GM23248 (cell line): ENCODE results near the gene ZNF74.

Experiments used
- EZH2 ChIP-seq: fragments of 200-600 bp; sonication (generic); IDR thresholded peaks from 2 replicates; pipeline ENCODE4 v1.6.1; 2018; ENCODE audit warnings: antibody characterized with exemption, mild to moderate bottlenecking; ENCODE audit not compliant: insufficient read depth, poor library complexity, severe bottlenecking
- EZH2phosphoT487 ChIP-seq: fragments of 200-600 bp; sonication (generic); IDR thresholded peaks from 2 replicates; pipeline ENCODE4 v1.6.1; 2018; ENCODE audit warnings: antibody characterized with exemption, moderate library complexity, mild to moderate bottlenecking, low read depth; ENCODE audit not compliant: insufficient read depth

DNA sequence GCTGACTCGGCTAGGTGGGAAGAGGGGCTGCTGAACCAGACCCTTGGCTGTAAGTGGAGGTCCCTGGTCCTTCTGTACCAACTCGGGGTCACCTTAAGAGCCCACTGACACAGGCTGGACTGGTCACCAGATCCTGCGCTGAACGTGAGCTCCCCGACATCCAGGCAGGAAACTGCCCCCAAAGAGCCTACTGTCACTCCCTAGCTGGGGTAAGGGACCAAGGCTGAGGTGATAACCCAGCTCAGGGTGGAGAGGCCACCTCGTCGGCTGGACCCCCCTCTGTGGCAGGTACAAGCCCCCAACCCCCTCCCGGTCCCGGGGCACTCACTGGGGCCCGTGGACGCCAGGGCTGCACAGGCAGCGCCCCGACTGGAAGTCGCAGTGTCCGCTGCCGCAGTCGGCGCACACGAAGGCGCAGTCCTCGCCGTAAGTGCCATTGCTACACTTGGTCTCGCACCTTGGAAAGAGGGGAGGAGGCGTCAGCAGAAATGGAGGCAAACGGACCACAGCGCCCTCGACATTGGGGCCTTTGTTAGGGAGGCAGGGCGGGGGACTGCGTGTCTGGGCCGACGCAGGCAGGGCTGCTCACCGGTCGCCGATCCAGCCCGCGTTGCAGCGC, 36.3 kb downstream of the ZNF74 start:
- TF ChIP-seq EZH2: no peak
- TF ChIP-seq EZH2phosphoT487: no peak
